Left ventricle myocardium superior (tissue), 1 donor: ENCODE data around the gene INTS14. TPM values are rescaled to one million over a fixed set of nuclear protein-coding genes. Genes with fewer than 3 reads are reported as not detected.
A peak's percentile ranks its signal among the peaks of the same experiment; 100 is the strongest.

Source experiments
- ATAC-seq: fragments of 200-7000 bp; cut with Tn5 transposase; one replicate; pipeline ENCODE4 v1.9.1; 2020; ENCODE audit warnings: mild to moderate bottlenecking, moderate library complexity
- DNase-seq: peaks from one replicate; pipeline ENCODE4 v3.0.0-alpha.2; 2020
- intact Hi-C: fragments of 100-400 bp; cut with micrococcal nuclease; formaldehyde crosslinking; loops from one replicate; pipeline ENCODE4 v1.11.0; 2022
- total RNA-seq: library from RNA; stranded (reverse); fragmentation: NEBNext Ultra II Directional; extraction: Animal tissue kit (Norgen Biotek cat#: 25700); gene quantifications from one replicate; pipeline ENCODE4 v1.2.1, GENCODE V29; 2021
- donor health status: DM: no; HTN: yes; CAD: no; lungs with severe emphysema.

Gene INTS14
- total RNA-seq, 1 donor from 2014 or later: 10.3 TPM

DNA sequence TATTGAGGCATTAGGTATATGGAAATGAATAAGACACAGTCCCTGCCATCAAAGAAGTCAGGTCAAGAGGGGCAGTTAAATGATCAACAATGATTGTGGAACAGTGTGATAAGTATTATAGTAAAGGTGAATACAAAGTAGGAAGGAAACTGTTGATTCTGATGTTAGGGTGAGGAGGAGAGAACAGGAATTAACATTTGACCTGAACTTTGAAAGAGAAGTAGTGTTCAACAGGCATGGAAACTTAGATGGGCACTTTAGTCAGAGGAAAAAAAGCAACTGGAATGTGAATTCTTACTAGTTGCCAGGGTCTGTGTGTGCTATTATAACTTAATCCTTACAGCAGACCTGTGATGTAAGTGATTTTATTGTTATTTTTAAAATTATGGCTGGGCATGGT, 63.1 kb downstream of the INTS14 start:
- DNase-seq (no peak), ATAC-seq (no peak)
- intact Hi-C loops: no loop called here

DNA sequence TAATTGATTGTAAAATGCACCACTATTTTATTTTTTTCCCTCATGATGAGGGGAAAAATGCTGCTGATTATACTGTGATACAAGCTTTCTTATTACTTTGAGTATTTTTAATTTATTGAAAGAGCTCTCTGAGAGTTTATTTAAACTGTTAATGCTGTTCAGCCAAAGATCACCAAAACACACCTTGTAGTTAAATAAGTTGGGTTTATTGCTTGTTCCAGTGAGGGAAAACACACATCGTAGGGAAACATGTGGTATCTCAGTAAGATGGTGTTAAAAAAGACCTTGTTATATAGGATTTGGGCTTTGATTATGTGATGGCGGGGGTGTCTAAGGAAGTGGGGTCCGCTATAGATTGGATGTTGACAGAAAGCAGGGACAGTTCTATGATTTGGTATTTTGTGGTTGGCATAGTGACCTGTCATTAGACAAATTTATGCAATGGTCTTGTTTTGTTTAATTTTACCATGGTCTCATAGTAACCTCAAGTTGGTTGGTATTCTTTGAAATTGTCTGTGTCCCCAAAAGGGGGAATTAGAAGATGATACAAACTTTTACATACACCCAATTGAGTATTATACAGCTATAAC, 69.6 kb downstream of the INTS14 start:
- DNase-seq (no peak), ATAC-seq (no peak)
- intact Hi-C loops: no loop called here

DNA sequence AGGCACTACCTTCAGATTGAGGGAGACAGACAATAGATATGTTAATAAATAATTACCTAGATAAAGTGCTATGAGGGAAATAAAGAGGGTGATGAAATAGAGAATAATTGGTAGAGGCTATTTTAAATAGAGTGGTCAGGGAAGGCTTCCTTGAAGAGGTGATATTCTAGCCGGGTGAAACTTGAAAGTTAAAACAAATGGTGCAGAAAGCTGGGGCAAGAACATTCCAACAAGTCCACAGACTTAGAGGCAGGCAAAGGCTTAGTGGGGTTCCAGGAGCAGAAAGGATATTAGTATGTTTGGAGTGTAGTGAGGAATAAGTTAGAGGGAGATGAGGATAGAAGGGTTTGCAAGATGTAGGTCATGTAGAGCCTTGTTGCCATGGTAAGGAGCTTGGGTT, 70.6 kb downstream of the INTS14 start:
- no peak for ATAC-seq
- no peak for DNase-seq
- intact Hi-C loops: no loop called here

DNA sequence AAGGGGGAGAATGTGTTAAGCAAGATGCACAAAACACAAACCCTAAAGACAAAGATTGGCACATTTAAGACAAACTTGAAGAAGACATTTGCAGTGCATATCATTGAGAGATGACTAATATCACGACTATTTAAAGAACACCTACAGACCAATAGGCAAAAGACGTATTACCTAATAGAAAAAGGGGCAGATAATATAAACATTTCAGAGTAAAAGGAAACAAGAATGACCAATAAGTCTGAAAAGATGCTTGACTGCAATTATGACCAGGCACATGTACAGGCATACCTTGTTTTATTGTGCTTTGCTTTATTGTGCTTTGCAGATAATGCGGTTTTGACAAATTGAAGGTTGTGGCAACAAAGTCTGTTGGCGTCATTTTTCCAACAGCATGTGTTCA, 75.7 kb downstream of the INTS14 start:
- DNase-seq: no peak
- ATAC-seq: no peak
- intact Hi-C loops: no loop called here

DNA sequence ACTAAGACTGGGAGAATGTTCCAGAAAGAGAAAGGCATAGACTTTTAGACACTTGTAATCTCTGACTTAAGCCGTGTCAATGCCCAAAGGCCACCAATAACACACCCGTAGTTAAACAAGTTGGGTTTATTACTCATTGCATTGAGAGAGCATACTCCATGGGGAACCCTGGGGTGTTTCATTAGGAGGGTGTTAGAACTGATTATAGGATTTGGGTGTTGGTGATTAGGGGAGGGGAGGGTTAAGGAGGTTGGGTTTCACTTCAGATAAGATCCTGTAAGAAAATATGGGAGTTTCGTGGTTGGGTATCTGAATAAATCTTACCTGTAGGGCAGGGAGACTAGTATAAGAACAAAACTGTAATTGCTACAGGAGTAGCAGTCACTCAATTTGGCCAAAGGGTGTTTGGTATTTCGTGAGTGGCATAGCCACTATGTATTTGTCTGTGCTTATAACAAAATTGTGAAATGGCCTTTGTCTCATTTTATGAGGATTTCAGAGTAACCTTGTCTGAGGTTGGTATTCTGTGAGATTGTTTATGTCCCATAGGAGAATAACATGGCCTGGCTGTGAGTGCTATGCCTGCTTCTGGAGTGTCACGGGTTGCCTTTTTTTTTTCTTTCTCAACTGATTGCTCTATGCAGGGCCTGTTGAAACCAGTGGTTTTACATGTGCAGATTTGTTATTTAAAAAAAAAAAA, 77.7 kb downstream of the INTS14 start:
- ATAC-seq (no peak), DNase-seq (no peak)
- intact Hi-C loops: no loop called here

DNA sequence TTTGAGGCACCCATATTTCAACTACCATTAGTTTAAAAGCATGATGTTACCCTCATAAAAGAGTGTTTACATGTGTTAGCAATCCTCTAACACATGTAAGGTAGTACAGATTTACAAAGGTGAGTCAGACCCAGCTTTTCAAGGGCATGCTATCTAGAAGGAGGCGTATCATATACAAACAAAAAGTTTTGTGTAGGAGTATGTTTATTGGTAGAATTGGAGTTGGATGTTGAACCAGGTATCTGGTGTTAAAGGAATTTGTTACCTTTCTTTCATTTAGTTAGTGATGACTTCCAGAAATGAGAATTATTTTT, 78.2 kb downstream of the INTS14 start:
- intact Hi-C loops: no loop called here
- no peak for DNase-seq
- no peak for ATAC-seq

DNA sequence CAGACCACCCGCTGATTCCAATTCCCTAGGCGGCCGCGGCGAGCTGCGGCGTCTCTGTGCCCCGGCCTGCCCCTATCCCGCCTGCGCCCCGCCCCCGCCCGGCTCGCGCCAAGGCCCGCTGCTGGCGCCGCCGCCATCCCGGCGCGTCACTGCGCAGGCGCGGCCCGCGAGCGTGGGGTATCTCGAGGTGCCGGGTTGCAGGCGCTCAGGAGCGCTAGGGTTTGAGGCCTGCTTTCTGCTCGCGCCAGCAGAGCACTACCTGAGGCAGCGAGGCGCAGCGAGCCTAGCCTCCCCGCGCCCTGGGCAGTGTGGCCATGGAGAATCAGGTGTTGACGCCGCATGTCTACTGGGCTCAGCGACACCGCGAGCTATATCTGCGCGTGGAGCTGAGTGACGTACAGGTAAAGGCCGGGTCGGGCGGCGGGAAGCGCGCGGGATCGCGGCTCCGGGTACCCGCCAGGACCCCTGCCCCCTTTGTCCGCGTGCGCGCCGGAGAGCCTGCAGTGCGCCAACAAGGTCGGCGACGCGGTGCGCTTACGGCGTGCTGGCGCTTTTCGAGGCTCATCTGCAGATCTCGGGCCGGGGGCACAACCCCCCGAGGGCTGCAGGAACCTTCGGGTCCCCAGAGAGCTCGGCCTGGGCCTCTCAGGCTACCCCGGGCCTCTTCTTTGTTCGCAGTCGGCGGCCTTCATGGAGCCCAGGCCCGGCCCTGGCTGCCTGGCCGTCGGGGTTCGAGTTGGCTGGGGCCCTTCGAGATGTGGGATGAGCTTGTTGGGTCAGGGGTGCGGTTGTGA, 80.4 kb downstream of the INTS14 start, which contains the start of gene HACD3:
TSS of gene HACD3 (plus strand) at position 146 of the 794 bp plus-strand sequence. CDS start at position 315, 169 bp downstream.
- DNase-seq: peak; percentile 96
- ATAC-seq: peak; percentile 99
- intact Hi-C loops: no loop called here

DNA sequence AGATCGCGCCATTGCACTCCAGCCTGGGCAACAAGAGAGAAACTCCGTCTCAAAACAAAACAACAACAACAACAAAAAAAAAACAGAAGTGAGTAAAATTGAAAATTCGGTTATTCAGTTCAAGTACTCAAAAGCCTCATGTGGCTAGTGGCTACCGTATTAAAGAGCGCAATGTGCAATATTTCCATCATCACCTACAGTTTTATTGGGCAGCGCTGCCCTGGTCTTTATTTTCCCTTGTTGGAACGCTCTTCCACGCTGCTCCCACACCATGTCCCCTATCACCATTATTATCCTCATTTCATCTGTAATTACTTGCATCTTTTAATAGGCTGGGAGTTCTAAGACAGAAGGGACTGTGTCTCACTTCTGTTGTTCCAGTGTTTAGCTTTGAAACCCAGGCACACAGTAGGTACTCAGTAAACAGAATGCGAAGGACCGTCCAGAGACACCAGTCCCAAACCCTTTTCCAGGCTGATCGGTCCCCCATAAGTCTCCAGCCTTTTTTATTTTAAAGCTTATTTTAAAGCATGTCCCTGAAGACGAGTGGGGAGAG, 81.1 kb downstream of the INTS14 start:
- peak; percentile 3 for ATAC-seq
- intact Hi-C loops: no loop called here
- no peak for DNase-seq

Other genes starting within 250 kb of the INTS14 start
- 0.10 TPM for gene IGDCC3, start 233.1 kb downstream of the INTS14 start, total RNA-seq
- 2.4 TPM for gene IGDCC4, start 188.2 kb downstream of the INTS14 start, total RNA-seq
- gene DPP8, start 93.4 kb downstream of the INTS14 start, total RNA-seq: 36.5 TPM
- gene HACD3, start 80.7 kb downstream of the INTS14 start, total RNA-seq: 10.9 TPM
- gene SLC24A1, start 10.8 kb upstream of the INTS14 start, total RNA-seq: 1.7 TPM
- 14.0 TPM for gene DENND4A, start 181.2 kb upstream of the INTS14 start, total RNA-seq